Stimulated activated CD4-positive, alpha-beta T cell treated with anti-CD3 and anti-CD28 coated beads, Interleukin-15, amount 100 ng/mL, for 1 hour (primary cell): ENCODE results near the gene FNDC1.
"Not testable (repeated sequence)": the region's sequence is repeated elsewhere in the genome, so short reads cannot be mapped to it uniquely, and the experiment has no call there.

Experiments used
- DNase-seq, 2 donors: peaks; one replicate each; pipeline ENCODE4 v3.0.0-alpha.2; 2020; ENCODE audit warnings: low read depth in 1 of 2, low spot score in 1 of 2

Gene FNDC1

DNA sequence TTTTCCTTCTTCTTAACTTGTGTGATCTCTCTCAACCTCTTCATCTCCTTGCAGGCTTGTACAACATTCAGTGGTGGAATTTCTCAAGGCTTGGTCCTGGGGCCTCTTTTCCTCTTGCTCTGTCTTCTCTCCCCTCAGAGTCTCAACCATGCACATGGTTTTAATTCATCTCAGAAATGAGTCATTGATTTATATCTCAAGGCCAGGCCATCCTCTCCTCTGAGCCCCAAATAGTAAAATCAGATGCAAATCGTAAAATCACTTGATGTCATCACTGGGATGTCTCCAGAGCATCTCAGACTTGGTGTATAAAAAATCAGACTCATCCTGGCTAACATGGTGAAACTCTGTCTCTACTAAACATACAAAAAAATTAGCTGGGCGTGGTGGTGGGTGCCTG, 85.0 kb downstream of the FNDC1 start:
- no peak for DNase-seq

DNA sequence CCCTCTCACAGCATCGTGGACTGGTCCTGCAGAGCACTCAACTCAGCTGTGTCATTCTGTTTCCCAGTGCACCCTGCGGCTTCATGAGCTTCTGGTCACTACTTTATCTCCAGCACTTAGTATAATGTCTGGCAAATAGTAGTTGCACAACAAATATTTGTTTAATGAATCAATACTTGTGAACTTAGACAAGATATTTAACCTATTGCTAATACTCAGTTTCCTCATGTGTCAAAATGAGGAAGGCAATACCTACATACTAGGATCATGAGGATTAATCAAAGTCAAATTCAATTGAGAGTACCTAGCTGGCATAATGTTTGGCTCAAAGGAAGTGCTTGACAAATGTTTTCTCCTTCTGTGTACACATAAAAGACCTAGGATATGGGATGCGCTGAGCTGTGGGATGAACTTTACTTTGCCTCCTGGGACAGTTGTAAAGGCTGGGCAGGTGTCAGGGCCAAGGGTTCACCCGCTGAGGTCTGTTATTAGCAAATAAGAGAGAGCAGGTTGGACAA, 86.3 kb downstream of the FNDC1 start:
- no peak for DNase-seq

DNA sequence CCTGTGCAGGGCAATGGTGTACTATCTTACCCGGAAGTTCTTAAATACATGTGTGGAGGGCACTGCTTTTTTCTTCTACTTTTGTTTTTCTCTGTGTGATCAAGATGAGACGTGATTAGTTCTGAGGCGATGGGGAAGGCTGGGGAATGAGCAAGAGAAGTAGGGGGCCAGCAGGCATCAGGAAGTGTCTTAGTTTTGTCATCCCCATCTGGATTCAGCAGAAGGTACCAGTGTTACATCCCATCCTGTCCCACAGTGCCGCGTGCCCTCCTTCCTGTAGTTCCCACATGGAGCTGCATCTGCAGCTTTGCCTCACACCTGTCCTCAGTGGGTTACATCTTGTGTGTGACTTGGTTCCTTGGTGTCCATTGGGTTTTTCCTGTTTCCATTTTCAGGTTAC, 86.9 kb downstream of the FNDC1 start:
- DNase-seq = no peak

DNA sequence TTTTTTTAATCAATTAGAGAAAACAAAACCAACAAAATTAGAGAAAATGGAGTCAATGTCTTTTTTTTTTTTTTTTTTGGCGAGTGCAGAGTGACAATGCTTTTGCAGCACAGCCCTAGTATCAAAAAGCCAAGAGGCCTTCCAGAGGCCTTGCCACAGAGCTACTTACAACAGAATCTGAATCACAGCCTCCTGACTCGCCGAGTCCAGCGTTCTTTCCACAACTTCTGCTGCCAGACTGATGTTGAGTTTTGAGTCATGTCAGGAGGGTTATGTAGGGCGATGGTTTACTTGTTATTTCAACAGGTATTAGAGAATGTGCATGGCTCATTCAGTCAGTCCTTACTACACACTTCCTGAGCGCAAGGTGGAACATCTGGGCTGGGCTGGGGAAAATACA, 88.6 kb downstream of the FNDC1 start:
- DNase-seq = no peak

DNA sequence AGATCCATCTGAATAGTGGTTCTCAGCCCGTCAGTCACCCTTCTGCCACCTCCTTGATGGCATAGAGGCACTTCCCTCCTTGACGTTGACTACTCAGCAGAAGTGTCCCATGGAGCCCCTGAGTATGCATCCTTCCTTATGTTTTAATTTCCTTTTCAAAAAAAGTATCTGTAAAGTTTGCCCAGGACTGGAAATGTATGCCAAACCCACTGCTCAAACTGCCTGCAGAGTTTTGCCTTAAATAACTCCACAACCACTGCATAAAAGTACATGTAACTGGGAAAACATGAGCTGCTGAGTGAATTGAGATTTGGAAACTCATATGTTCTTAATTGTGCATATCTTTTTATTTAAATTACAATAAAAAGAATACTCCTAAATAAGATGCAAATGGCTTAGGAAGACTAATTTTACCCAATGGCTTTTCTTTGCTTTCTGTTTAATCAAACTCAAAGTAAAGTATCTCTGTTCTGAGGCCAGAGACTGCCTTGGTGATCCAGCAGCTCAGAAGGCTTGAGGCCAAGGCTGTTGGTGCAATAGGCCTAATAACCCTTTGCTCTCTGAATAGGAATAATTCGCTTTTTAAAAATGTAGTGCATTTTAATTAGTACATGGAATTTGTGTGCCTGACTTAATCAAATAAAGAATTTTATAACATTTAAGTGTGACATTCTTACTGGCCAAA, 90.4 kb downstream of the FNDC1 start:
- no peak for DNase-seq

DNA sequence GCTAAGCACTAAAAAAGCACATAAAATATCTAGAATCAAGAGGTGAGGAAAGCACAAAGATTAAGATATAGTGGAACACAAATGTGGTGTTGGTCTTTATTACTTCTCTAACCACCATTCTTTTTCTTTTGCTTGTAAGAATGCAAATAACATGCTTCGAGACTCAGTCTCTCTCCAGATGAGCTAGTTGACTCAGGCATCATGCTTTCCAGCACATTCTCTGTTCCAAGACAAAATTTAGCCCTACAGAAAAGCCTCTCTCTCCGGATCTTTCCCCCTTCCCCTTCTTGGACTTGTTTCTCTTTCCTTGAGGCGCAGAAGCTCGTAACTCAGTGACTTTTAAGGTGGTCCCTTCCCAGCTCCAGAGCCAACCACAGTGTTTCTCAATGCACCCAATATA, 91.0 kb downstream of the FNDC1 start:
- DNase-seq = no peak

DNA sequence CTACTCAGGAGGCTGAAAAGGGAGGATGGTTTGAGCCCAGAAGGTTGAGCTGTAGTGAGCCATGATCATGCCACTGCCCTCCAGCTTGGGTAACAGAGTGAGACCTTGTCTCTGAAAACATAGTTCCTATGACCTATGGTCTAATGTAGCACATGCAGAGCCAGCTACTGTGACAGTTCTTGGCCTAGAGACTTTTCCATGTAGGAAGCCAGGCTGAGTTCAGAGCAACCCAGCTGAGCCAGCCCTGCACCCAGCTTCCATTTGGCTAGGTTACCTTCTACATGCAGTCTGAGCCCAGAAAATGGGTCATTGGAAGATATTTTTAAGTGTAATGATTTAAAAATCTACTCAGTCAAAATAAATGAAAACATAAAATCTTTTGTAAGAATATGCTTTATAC, 92.8 kb downstream of the FNDC1 start:
- no peak for DNase-seq

DNA sequence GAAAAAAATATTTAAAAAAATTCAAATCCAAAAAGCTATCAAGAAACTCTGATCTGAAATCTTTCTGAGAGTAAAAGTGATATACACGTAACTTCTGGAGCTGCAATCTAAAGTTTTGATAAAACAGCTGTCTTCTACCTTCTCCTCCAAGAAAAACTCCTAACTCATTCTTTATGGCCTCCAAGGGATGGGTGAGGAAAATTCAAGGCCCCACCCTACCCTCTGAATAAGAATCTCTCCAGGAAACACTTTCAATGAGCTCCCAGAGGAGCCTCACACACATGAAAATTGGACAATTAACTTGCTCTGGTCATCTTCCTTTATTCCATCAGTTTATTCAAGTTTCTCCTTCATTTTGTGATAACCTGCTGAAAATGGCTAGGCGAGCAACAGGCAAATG, 93.4 kb downstream of the FNDC1 start:
- DNase-seq = no peak

DNA sequence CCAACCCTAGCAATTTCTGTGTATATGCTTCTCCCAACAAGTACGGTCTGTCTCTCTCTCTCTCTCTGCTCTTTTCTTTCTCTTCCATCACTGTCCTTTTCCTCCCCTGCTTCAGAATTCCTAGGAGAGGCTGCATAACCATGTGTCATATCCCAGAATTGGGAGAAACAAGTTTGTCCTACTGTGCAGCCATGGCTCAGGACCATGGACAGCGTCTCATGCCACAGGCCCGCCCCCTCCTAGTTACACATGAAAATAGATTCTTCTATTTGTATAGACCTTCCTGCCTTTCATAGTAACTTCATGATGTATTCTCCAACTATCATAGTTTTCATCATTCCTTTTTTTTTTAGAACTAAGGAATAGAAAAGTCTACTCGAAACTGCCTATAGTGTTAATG, 98.0 kb downstream of the FNDC1 start:
- DNase-seq = no peak

DNA sequence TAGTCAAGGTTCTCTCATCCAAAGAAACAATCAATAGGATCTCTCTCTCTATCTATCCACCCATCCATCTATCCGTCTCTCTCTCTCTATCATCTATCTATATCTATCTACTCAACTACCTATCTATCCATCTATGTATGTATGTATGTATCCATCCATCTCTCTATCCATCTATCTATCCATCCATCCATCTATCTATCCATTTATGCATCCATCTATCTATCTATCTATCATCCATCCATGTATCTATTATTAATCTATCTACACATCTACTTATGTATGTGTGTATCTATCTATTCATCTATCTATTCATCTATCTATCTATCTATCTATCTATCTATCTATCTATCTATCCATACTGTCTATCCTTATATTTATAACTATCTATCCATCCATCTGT, 99.3 kb downstream of the FNDC1 start:
- DNase-seq = no peak

DNA sequence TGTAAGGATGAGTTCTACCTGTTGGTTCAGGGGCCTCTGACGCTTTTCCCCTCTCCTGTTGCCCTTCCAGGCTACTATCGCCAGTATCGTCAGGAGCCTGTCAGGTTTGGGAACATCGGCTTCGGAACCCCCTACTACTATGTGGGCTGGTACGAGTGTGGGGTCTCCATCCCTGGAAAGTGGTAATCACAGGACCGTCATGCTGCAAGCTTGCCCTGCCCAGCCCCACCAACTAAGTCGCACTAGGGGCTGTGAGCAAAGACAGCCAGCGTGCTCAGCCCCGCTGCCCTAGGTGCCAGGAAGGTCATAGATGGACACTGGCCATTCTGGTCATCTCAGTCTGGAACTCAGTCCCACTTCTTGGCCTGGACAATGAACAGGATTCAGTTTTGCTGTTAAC, 102.1 kb downstream of the FNDC1 start:
- DNase-seq = no peak

DNA sequence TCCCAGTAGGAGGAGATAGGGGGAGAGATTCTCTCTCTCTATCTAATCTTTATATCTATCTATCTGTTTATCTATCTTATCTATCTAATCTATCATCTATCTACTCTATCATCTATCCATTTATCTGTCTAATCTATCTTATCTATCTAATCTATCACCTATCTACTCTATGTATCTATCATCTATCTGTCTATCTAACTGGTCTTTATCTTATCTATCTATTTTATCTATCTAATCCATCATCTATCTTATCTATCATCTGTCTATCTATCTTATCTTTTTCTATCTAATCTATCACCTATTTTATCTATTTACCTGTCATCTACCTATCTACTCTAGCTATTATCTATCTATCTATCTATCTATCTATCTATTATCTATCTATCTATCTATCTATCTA, 109.4 kb downstream of the FNDC1 start:
- no peak for DNase-seq

DNA sequence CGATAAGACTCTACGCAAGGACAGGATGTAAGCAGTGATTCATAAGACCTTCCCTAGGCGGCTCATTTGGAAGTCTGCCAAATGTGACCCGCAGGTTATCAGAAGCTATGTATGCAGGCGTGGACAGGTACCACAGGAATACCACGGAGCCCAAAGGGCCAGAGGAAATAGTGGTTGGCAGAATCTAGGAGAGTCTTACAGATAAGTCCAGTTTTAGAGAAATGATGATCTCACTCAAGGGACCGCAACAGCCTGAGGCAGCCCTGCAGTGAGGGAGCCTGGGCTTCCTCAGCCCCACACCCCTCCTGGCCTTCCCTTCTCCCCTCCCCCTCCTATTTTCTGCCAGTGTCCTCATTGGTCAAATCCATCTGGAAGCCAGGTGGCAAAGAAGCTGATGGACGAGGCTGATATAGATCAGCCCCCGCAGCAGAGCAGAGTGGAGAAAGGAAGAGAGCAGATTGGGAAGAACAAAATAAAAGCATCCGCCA, 110.6 kb downstream of the FNDC1 start:
- no peak for DNase-seq

DNA sequence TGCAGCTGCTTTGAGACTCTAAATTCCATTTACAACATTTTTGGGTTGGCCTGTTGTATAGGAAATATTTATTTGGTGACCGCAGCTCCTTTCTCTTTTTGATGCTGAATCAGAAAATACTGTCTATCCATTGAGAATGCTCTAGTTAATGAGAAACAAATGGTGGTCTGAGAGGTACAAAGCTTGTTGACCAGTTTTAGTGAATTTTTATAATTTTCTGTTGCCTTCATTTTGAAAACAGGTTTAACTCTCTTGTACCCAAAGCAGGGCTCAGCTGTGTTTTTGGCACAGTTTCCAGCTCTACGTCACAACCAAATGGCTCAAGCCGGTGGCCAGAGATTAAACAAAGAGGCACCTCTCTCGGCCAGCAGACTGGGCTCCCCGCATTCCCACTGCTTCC, 113.2 kb downstream of the FNDC1 start:
- DNase-seq = no peak

DNA sequence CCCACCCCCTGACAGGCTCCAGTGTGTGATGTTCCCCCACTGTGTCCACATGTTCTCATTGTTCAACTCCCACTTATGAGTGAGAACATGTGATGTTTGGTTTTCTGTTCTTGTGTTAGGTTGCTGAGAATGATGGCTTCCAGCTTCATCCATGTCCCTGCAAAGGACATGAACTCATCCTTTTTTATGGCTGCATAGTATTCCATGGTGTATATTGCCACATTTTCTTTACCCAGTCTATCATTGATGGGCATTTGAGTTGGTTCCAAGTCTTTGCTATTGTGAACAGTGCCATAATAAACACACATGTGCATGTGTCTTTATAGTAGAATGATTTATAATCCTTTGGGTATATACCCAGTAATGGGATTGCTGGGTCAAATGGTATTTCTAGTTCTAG, 115.5 kb downstream of the FNDC1 start:
- not testable (repeated sequence) for DNase-seq

DNA sequence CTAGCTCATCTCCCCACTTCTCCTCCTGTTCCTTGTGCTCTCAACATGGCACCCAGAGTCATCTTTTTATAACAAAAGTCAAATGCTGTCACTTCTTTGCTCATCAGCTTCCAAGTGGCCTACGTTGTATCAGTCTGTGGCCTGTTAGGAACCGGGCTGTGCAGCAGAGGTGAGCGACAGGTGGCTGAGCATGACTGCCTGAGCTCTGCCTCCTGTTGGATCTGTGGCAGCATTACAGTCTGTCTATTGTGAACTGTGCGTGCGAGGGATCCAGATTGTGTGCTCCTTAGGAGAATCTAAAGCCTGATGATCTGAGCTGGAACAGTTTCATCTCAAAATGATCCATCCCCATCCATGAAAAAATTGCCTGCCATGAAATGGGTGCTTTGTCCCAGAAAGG, 129.6 kb downstream of the FNDC1 start:
- no peak for DNase-seq

DNA sequence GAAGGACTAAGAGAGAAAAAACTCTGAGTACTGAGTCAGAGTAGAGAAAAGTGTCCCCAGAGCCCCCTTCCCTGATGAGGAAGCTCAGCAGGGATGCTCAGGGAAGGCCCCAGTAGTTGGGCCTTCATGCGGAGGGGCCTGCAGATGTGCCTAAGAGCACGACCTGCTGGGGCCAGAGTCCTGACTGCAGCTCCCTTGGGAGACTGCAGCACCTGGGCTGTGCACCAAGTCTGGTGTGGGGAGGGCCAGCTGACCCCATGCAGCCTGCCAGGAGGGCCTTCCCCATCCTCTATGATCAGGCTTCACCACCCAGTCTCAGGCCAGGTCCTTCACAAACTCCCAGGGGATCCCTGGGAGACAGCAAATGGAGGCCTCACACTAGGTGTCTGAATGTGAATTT, 130.4 kb downstream of the FNDC1 start:
- DNase-seq = no peak

DNA sequence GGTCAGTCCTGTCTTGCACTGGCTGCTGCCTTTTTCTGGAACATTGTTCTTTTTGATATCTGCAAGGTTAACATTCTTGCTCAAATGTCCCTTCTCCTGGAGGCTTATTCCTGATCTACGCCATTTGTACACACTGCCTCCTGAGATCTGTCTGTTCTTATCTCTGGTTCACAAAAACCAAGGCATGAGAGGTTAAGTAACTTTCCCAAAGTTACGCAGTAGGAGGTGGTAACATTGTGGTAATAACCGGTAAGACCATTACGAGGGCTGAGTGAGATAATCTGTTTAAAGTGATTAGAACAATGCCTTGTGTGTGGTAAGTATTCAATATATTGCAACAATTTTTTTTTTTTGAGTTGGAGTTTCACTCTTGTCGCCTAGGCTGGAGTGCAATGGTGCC, 132.1 kb downstream of the FNDC1 start:
- no peak for DNase-seq

DNA sequence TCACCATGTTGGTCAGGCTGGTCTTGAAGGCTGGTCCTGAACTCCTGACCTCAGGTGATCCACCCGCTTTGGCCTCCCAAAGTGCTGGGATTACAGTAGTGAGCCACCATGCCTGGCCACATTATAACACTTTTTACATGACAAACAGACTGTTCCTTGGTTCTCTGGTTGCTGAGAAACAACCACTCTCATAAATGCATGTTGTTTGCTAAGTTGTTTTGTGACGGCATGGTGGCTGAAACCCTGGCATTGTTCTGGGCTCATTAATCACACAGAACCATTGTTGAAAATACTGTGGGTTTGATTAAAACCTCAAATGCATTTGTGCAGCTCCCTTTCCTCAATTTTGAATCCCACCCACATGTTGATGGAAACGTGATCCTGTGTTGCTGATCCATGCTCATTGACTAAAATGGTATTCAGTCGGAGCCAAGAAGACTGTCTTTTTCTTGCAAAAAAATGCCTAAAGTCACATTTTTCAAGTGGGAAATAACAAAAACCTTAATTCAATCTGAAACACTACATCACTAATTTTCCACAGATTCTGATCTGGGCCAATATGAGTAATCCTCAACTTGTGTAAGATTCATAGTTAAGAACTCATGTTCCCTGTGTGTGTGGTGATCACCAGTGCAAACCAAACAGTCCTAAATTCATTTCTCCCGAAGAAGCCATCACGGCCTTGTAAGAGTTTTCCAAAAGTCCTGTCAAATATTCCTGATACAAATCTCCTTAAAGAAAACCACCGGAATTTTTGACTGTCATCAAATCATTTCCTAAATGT, 132.8 kb downstream of the FNDC1 start:
- no peak for DNase-seq

DNA sequence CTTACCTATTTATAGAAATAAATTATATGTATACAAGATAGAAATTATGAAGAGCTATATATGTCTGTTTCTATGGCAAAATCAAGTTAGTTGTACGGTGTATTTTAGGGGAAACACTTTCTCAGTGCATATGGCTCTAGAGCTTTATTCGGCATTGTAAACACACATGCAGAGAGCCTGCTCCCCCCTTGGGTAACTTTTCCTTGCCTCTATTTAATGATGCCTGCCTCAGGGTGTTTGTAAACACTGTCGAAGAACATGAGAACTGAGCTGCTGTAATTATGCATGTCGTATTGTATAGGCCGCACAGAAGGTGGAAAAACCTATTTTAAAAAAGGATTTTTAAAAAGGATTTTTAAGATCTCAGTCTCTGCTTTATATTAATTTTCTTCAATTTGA, 133.4 kb downstream of the FNDC1 start:
- DNase-seq = no peak

DNA sequence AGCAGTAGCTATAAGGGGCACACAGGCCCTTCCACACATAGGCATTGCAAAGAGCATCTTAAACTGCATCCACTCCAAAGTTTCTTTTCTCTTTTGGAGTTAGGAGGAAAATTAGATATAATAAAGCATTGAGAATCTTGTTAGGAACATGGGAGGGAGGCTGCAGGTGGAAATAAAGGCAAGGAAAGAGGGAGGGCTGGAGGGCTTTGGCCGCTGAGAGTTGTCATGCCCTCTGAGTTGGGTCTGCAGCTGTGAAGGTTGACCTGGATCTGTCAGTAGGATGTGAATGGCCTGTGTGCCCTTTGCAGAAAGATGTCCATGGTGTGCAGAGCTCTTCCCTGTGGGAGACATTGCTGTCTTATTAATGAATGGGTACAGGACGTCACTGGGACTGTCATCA, 134.0 kb downstream of the FNDC1 start:
- DNase-seq = no peak

DNA sequence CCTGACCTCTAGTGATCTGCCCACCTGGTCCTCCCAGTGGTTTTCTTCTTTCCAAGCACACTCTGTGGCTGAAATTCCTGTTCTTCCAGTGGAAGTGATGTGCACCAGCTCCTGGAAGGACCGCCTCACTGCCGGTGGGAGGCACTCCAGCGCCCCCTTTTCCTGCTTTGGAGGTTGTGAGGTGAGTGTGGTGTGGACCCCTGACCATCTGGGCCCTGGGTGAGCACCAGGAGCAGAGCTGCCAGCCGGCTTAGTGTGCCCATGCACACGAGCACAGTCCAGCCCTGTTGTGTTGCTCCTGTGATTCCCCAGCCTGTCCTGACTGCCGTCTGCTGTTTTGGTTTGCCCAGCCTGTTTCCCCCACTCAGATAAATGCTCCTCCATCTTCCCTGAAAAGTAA, 134.6 kb downstream of the FNDC1 start:
- DNase-seq = no peak

DNA sequence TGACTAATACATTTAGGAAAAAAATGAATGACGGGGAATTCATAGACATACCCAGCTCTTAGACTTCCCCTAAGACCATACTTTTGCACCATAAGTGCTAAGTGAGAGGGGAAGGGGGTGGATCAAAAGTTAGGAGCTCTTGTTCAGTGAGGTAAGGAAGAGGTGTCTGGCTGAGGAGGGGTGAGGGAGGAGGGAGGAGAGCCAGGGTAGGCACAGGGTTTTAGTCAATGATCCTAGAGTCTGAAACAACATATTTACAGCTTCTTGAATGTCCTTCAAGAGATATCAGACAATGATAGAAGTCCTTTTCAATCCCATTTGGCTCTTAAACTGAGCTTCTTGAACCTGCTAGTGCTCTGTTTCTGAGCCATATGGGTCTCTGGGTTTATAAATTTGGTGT, 135.4 kb downstream of the FNDC1 start:
- DNase-seq = no peak
